ENCODE results near the gene ZMYND19. TPM values are rescaled to one million over a fixed set of nuclear protein-coding genes. Genes with fewer than 3 reads are reported as not detected.
"Not testable (repeated sequence)": the region's sequence is repeated elsewhere in the genome, so short reads cannot be mapped to it uniquely, and the experiment has no call there.

ZMYND19 gene
- polyA plus RNA-seq, 1 experiment, result 14.9 TPM

DNA sequence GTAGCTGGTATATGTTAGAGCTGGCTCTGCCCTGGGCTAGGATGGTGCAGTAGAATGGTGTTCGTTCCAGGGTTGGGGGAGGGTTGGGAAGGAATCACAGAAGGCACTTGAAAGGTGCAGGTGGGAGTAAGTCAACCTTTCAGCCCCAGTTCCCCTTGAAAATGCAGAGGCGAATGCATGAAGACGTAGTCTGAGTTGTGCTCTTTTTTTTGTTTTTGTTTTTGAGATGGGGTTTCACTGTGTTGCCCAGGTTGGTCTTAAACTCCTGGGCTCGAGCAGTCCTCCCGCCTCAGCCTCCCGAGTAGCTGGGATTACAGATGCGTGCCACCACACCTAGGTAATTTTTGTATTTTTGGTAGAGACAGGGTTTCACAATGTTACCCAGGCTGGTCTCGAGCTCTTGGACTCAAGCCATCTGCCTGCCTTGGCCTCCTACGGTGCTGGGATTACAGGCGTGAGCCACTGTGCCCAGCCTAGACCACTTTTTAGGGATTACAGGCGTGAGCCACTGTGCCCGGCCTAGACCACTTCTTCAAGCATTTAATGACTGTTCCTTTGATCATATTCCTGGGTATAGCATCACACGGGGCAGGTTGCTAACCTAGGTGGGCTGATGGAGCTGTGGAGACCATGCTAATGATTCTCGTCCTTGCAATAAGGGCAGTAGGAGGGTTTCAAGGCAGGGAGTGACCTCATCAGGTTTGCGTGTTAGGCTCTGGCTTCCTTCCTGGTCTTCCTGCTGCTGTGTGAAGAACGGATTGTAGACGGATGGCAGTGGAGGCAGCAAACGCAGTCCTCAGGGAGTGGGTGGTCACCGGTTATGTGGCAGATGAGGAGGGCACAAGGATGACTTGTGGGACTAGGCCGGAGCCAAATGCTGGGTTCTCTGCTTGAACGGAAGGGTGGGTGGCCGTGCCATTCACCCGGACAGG is 42.2 kb upstream of the ZMYND19 start:
- CTCF ChIA-PET, result interaction anchor here (1.1 to 1.5 kb wide), 2 partner anchors 16 to 17 kb away, joined by 3 to 4 read pairs; no protein-coding TSS in a partner anchor
- TF ChIP-seq, protein P1, sequence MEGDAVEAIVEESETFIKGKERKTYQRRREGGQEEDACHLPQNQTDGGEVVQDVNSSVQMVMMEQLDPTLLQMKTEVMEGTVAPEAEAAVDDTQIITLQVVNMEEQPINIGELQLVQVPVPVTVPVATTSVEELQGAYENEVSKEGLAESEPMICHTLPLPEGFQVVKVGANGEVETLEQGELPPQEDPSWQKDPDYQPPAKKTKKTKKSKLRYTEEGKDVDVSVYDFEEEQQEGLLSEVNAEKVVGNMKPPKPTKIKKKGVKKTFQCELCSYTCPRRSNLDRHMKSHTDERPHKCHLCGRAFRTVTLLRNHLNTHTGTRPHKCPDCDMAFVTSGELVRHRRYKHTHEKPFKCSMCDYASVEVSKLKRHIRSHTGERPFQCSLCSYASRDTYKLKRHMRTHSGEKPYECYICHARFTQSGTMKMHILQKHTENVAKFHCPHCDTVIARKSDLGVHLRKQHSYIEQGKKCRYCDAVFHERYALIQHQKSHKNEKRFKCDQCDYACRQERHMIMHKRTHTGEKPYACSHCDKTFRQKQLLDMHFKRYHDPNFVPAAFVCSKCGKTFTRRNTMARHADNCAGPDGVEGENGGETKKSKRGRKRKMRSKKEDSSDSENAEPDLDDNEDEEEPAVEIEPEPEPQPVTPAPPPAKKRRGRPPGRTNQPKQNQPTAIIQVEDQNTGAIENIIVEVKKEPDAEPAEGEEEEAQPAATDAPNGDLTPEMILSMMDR (IDR thresholded peaks at IDR 0.05; ENCODE audit: insufficient read depth, low read depth, low read length), result no peak
- Histone ChIP-seq H3K36me3 (ENCODE audit: control insufficient read depth, insufficient read depth, low read length) (peaks cover 2% of the 10 kb centered on the region; the same call in 1 of the 2 replicates), H3K27me3 (ENCODE audit: control insufficient read depth, insufficient read depth, low read length) (no peaks in the 10 kb centered on the region), H3K4me3 (ENCODE audit: low read depth, low read length) (no peak overlapping the region)
- POLR2A ChIA-PET, result no interaction called here
- no peak for DNase-seq (ENCODE audit: low read depth)

DNA sequence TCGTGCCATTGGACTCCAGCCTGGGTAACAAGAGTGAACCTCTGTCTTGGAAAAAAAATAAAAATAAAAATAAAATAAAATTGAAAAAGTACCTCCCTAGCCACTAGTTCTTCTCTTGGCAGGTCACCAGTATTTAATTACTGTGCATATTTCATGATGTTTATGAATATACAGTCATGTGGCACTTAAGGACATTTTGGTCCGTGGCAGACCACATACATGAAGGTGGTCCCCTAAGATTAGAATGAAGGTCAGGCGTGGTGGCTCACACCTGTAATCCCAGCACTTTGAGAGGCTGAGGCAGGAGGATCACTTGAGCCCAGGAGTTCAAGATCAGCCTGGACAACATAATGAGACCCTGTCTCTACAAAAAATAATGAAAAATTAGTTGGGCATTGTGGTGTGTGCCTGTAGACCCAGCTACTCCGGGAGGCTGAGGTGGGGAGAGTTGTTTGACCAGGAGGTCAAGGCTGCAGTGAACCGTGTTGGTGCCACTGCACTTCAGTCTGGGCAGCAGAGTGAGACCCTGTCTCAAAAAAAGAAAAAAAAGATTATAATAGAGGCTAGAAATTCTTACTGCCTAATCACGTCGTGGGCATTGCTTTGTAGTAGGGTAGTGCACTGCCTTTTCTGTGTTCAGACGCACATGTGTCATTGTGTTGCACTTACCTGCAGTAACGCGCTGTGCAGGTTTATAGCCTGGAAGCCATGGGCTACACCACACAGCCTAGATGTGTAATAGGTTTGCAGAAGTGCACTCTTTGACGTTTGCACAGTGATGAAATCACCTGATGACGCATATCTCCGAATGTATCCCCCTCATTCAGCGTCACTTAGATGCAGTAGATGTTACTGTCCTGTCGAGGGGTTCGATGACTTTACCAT is 41.3 kb upstream of the ZMYND19 start:
- Histone ChIP-seq H3K4me3 (ENCODE audit: low read depth, low read length) (no peak overlapping the region), H3K36me3 (ENCODE audit: control insufficient read depth, insufficient read depth, low read length) (peaks cover 2% of the 10 kb centered on the region; the same call in 1 of the 2 replicates), H3K27me3 (ENCODE audit: control insufficient read depth, insufficient read depth, low read length) (no peaks in the 10 kb centered on the region)
- ChIA-PET POLR2A (no interaction called here), CTCF (interaction anchor here (1.1 to 1.5 kb wide), 2 partner anchors 17 to 18 kb away, joined by 3 to 4 read pairs; no protein-coding TSS in a partner anchor)
- TF ChIP-seq, protein P1 (IDR thresholded peaks at IDR 0.05; ENCODE audit: insufficient read depth, low read depth, low read length), result no peak
- no peak for DNase-seq (ENCODE audit: low read depth)

DNA sequence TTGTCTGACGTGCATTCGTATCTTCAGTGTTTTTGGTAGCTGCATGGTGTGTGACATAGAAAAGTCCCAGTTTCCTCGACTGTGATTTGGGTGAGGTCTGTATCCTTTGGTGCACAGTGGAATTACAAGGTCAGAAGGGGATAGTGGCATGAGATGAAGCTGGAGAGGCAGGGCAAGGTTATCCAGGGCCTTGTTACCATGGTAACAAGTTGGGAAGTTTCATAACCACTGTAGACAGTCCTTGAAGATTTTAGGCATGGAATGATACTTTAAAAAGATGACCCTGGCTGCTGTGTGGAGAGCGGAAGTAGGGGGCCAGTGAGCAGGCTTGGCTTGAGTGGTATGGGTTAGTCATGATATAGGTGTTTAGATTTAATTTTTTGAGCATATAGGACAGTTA is 40.4 kb upstream of the ZMYND19 start:
- no peak overlapping the region for H3K4me3 ChIP-seq (ENCODE audit: low read depth, low read length)
- no peaks in the 10 kb centered on the region for H3K27me3 ChIP-seq (ENCODE audit: control insufficient read depth, insufficient read depth, low read length)
- no peak for DNase-seq (ENCODE audit: low read depth)
- TF ChIP-seq, protein P1 (IDR thresholded peaks at IDR 0.05; ENCODE audit: insufficient read depth, low read depth, low read length), result no peak
- CTCF ChIA-PET, result interaction anchor here (1.6 kb wide), 1 partner anchor 35 kb away, joined by 8 read pairs; no protein-coding TSS in a partner anchor
- POLR2A ChIA-PET, result no interaction called here
- H3K36me3 ChIP-seq (ENCODE audit: control insufficient read depth, insufficient read depth, low read length), result peaks cover 2% of the 10 kb centered on the region; the same call in 1 of the 2 replicates

DNA sequence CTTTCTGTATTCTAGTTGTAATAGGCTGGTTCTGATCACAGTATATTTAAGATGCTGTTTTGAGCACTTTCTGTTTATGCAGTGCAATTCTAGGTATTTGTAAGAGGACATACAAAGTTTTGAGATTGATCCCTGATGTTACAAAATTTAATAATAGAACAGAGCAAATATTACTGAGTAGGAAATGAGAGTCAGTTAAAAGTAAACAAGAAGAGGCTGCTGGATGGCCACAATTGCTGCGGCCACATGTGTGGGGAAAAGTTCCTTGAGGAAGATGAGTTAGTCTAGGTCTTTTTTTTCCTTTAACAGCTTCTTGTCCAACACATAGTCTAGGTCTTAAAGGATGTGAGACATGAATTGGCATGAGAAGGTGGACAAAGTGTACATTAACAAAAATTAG is 39.8 kb upstream of the ZMYND19 start:
- no peak for DNase-seq (ENCODE audit: low read depth)
- Histone ChIP-seq H3K4me3 (ENCODE audit: low read depth, low read length) (no peak overlapping the region), H3K27me3 (ENCODE audit: control insufficient read depth, insufficient read depth, low read length) (no peaks in the 10 kb centered on the region), H3K36me3 (ENCODE audit: control insufficient read depth, insufficient read depth, low read length) (peaks cover 2% of the 10 kb centered on the region; the same call in 1 of the 2 replicates)
- TF ChIP-seq, protein P1 (IDR thresholded peaks at IDR 0.05; ENCODE audit: insufficient read depth, low read depth, low read length), result no peak
- CTCF ChIA-PET, result interaction anchor here (0.9 to 1.6 kb wide), 2 partner anchors 9 to 36 kb away, joined by 3 to 8 read pairs; no protein-coding TSS in a partner anchor
- POLR2A ChIA-PET, result no interaction called here

DNA sequence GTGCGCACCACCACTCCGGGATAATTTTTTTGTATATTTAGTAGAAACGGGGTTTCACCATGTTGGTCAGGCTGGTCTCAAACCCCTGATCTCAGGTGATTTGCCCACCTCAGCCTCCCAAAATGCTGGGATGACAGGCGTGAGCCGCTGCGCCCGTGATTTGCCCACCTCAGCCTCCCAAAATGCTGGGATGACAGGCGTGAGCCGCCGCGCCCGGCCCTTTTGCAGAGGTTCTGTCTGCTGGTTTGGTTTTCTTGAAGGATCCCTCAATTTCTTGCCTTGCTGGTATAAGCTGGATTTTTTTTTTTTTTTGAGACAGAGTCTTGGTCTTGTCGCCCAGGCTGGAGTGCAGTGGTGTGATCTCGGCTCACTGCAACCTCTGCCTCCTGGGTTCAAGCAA is 37.1 kb upstream of the ZMYND19 start:
- CTCF ChIA-PET, result not testable (repeated sequence)

More for the DNA sequence above, 37.1 kb upstream of the ZMYND19 start:
- POLR2A ChIA-PET; H3K4me3 ChIP-seq (ENCODE audit: low read depth, low read length); DNase-seq (ENCODE audit: low read depth); H3K27me3 ChIP-seq (ENCODE audit: control insufficient read depth, insufficient read depth, low read length); H3K36me3 ChIP-seq (ENCODE audit: control insufficient read depth, insufficient read depth, low read length): not testable (repeated sequence)

All from BJ (cell line).